HG03196 (cell line): ENCODE measurements around the gene DPCD.
"Not testable (repeated sequence)": the region's sequence is repeated elsewhere in the genome, so short reads cannot be mapped to it uniquely, and the experiment has no call there.

ENCODE experiments used
- ATAC-seq: cut with Tn5 transposase; IDR thresholded peaks from one replicate; pipeline ENCODE4 v1.9.1; 2021; ENCODE audit not compliant: unreplicated experiment

DPCD gene

GRCh38 chr10:101617102-101617823 is 29.1 kb downstream of the DPCD start:
- ATAC-seq: no peak

- no peak for ATAC-seq
These were observed 29.9 kb downstream of the DPCD start for GRCh38 chr10:101617824-101618568.

GRCh38 chr10:101618871-101619270 is 30.8 kb downstream of the DPCD start:
- ATAC-seq: no peak

- ATAC-seq: no peak
These were observed 31.9 kb downstream of the DPCD start for GRCh38 chr10:101619983-101620382.

GRCh38 chr10:101623528-101623927 is 35.4 kb downstream of the DPCD start:
- ATAC-seq: no peak

GRCh38 chr10:101624526-101625102 is 36.5 kb downstream of the DPCD start:
- ATAC-seq: no peak

- ATAC-seq: no peak
These were observed 37.8 kb downstream of the DPCD start for GRCh38 chr10:101625821-101626412.

- ATAC-seq: no peak
These were observed 41.9 kb downstream of the DPCD start for GRCh38 chr10:101629837-101630632.

GRCh38 chr10:101630633-101630920 is 42.5 kb downstream of the DPCD start:
- no peak for ATAC-seq

GRCh38 chr10:101631821-101632475 is 43.8 kb downstream of the DPCD start:
- ATAC-seq: no peak

GRCh38 chr10:101633510-101633909 is 45.4 kb downstream of the DPCD start:
- ATAC-seq: not testable (repeated sequence)

GRCh38 chr10:101639141-101639900 is 51.2 kb downstream of the DPCD start:
- no peak for ATAC-seq

- no peak for ATAC-seq
These were observed 55.4 kb downstream of the DPCD start for GRCh38 chr10:101643546-101643945.

GRCh38 chr10:101644002-101644401 is 55.9 kb downstream of the DPCD start:
- no peak for ATAC-seq

- no peak for ATAC-seq
These were observed 57.5 kb downstream of the DPCD start for GRCh38 chr10:101645659-101646058.

GRCh38 chr10:101646364-101646763 is 58.2 kb downstream of the DPCD start:
- no peak for ATAC-seq

- ATAC-seq: no peak
These were observed 59.1 kb downstream of the DPCD start for GRCh38 chr10:101647255-101647654.

- ATAC-seq: no peak
These were observed 61.5 kb downstream of the DPCD start for GRCh38 chr10:101649525-101650085.

- no peak for ATAC-seq
These were observed 62.7 kb downstream of the DPCD start for GRCh38 chr10:101650863-101651262.

- ATAC-seq: no peak
These were observed 63.2 kb downstream of the DPCD start for GRCh38 chr10:101651336-101651735.
